Measurements from ENCODE around the gene ACP5. TPM values are rescaled to one million over a fixed set of nuclear protein-coding genes. Genes with fewer than 3 reads are reported as not detected.

Gene ACP5
- total RNA-seq, 1 donor from 2014 or later = 6.1 TPM

GRCh38 chr19:11530432-11530831, 47.0 kb downstream of the ACP5 start:
- Histone ChIP-seq H3K4me1 (peaks cover 28% of the 10 kb centered on the region), H3K27me3 (no peaks in the 10 kb centered on the region), H3K9me3 (no peaks in the 10 kb centered on the region), H3K36me3 (peaks cover 0 to under 1% of the 10 kb centered on the region in 2 donors), H3K27ac (no peak overlapping the region), H3K4me3 (no peak overlapping the region)
- DNase-seq (ENCODE audit: extremely low spot score in 2 of 2) = no peak
- TF ChIP-seq CTCF (IDR thresholded peaks at IDR 0.05) (no peak), POLR2A (IDR thresholded peaks at IDR 0.05) (no peak), POLR2AphosphoS5 (IDR thresholded peaks at IDR 0.05; ENCODE audit: insufficient read depth in 1 of 2, low read depth in 1 of 2) (peak; percentile 30 to 42)
- intact Hi-C loops (cut with DNase I) = no loop called here

GRCh38 chr19:11528551-11529341, 48.7 kb downstream of the ACP5 start, which contains the start of gene ECSIT:
TSS of gene ECSIT (minus strand) at chr19:11529134. CDS start at chr19:11519170, 9,964 bp downstream.
- DNase-seq (ENCODE audit: extremely low spot score in 2 of 2) = peak in 1 of 2 donors; percentile 98
- intact Hi-C loops (cut with DNase I) = no loop called here
- Histone ChIP-seq H3K9me3 (no peaks in the 10 kb centered on the region), H3K4me1 (peaks cover 23% of the 10 kb centered on the region), H3K36me3 (peaks cover 0 to 6% of the 10 kb centered on the region in 2 donors), H3K27me3 (no peaks in the 10 kb centered on the region), H3K27ac (peak within 1 kb of the TSS; percentile 83), H3K4me3 (peak within 1 kb of the TSS; percentile 88 to 90)
- TF ChIP-seq CTCF (IDR thresholded peaks at IDR 0.05) (no peak), POLR2AphosphoS5 (IDR thresholded peaks at IDR 0.05; ENCODE audit: insufficient read depth in 1 of 2, low read depth in 1 of 2) (peak; percentile 88 to 94)

Other genes starting within 250 kb of the ACP5 start
- gene RAB3D, start 238.0 kb downstream of the ACP5 start, total RNA-seq = 33.9 TPM
- gene TMEM205, start 231.4 kb downstream of the ACP5 start, total RNA-seq = 173 TPM
- 24.1 TPM for gene CCDC159, start 231.1 kb downstream of the ACP5 start, total RNA-seq
- gene PLPPR2, start 222.2 kb downstream of the ACP5 start, total RNA-seq = 16.5 TPM
- gene SWSAP1, start 203.0 kb downstream of the ACP5 start, total RNA-seq = 1.5 TPM
- gene EPOR, start 193.3 kb downstream of the ACP5 start, total RNA-seq = 14.5 TPM
- 19.6 TPM for gene RGL3, start 158.3 kb downstream of the ACP5 start, total RNA-seq
- gene ODAD3, start 142.5 kb downstream of the ACP5 start, total RNA-seq = not detected
- gene PRKCSH, start 142.0 kb downstream of the ACP5 start, total RNA-seq = 79.1 TPM
- 1.2 TPM for gene ELAVL3, start 96.6 kb downstream of the ACP5 start, total RNA-seq
- gene ZNF653, start 71.8 kb downstream of the ACP5 start, total RNA-seq = 12.5 TPM
- 49.6 TPM for gene ECSIT, start 48.5 kb downstream of the ACP5 start, total RNA-seq
- gene CNN1, start 38.8 kb downstream of the ACP5 start, total RNA-seq = 276 TPM
- 28.0 TPM for gene ELOF1, start 18.4 kb downstream of the ACP5 start, total RNA-seq
- gene ZNF627, start 19.8 kb upstream of the ACP5 start, total RNA-seq = 7.1 TPM
- 14.2 TPM for gene ZNF823, start 161.3 kb upstream of the ACP5 start, total RNA-seq
- 7.1 TPM for gene ZNF441, start 189.4 kb upstream of the ACP5 start, total RNA-seq
- gene ZNF491, start 220.9 kb upstream of the ACP5 start, total RNA-seq = 5.2 TPM
- gene ZNF440, start 236.6 kb upstream of the ACP5 start, total RNA-seq = 21.4 TPM

Measured in vagina (tissue), 2 donors.